Measurements from ENCODE around the gene JAKMIP3. TPM values are rescaled to one million over a fixed set of nuclear protein-coding genes. Genes with fewer than 3 reads are reported as not detected.

JAKMIP3 gene
- total RNA-seq, 1 experiment from 2014 or later: 0.17 TPM

- H3K27me3 ChIP-seq (ENCODE audit: insufficient read depth, low read length): no peaks in the 10 kb centered on the region
These were observed 2.3 kb upstream of the JAKMIP3 start for GRCh38 chr10:132063432-132063831.

More at GRCh38 chr10:132063432-132063831, 2.3 kb upstream of the JAKMIP3 start:
- no peak for ATAC-seq
- no peak overlapping the region for H3K4me2 ChIP-seq (ENCODE audit: low read length)
- no peak for DNase-seq (ENCODE audit: low read depth, low spot score)
- H3K79me2 ChIP-seq (ENCODE audit: insufficient read depth, low read length): no peaks in the 10 kb centered on the region
- no peak overlapping the region for H2AFZ ChIP-seq (ENCODE audit: low read depth, low read length, poor library complexity, severe bottlenecking)
- H3K9ac ChIP-seq (ENCODE audit: low read length): no peak overlapping the region
- no TSS peak for BruUV-seq (replicated peaks)
- no peaks in the 10 kb centered on the region for H3K9me3 ChIP-seq (ENCODE audit: control insufficient read depth in 1 of 2, insufficient read depth in 1 of 2, low read depth in 1 of 2, low read length in 2 of 2)
- no peaks in the 10 kb centered on the region for H3K4me1 ChIP-seq (ENCODE audit: control insufficient read depth in 1 of 2, insufficient read depth in 2 of 2, low read length in 2 of 2)
- POLR2A ChIA-PET: no interaction called here
- intact Hi-C loops (cut with micrococcal nuclease): no loop called here
- H3K4me3 ChIP-seq (replicated peaks in 1 of 2; ENCODE audit: low read depth in 1 of 2, low read length in 2 of 2): no peak overlapping the region
- no peak overlapping the region for H3K27ac ChIP-seq (ENCODE audit: low read depth, low read length)
- no peaks in the 10 kb centered on the region for H3K9me2 ChIP-seq (ENCODE audit: insufficient read depth)
- no peaks in the 10 kb centered on the region for H4K20me1 ChIP-seq (ENCODE audit: insufficient read depth)
- RAD21 ChIA-PET (ENCODE audit: low non-redundant PET in 1 of 2, low total read pairs in 2 of 2, uncharacterized antibody in 2 of 2, unreplicated experiment in 2 of 2): no interaction called here
- H3K36me3 ChIP-seq (ENCODE audit: control insufficient read depth in 1 of 2, insufficient read depth in 2 of 2, low read length in 2 of 2): no peaks in the 10 kb centered on the region
- no peak for TF ChIP-seq RAD21 (IDR thresholded peaks at IDR 0.05; ENCODE audit: low read depth)
- no peak for TF ChIP-seq ZFX (IDR thresholded peaks at IDR 0.05)
- TF ChIP-seq ZBTB33 (IDR thresholded peaks at IDR 0.05; ENCODE audit: extremely low read depth, insufficient replicate concordance, low read length): no peak
- TF ChIP-seq CBX3 (IDR thresholded peaks at IDR 0.05; ENCODE audit: low read depth): no peak
- TF ChIP-seq EZH2phosphoT487 (IDR thresholded peaks at IDR 0.05; ENCODE audit: borderline replicate concordance): no peak
- TF ChIP-seq YY1 (IDR thresholded peaks at IDR 0.05; ENCODE audit: extremely low read depth, insufficient replicate concordance, low read depth, low read length): no peak
- no peak for TF ChIP-seq FOSL1 (IDR thresholded peaks at IDR 0.05; ENCODE audit: low read depth)
- no peak for TF ChIP-seq CTCF (IDR thresholded peaks at IDR 0.05 in 2 of 3, conservative IDR thresholded peaks at IDR 0.05 in 1 of 3; ENCODE audit: borderline replicate concordance in 1 of 3, insufficient read depth in 1 of 3, low read depth in 2 of 3, low read length in 2 of 3)
- CTCF ChIA-PET: no interaction called here
